Measurements from ENCODE around the gene LBX2.

GRCh38 chr2:74491648-74492544, 7.5 kb downstream of the LBX2 start:
- TF ChIP-seq CTCF (IDR thresholded peaks at IDR 0.05 in 4 of 5, conservative IDR thresholded peaks at IDR 0.05 in 1 of 5) (no peak), POLR2A (IDR thresholded peaks at IDR 0.05) (no peak)
